ENCODE results near the gene TTYH3.

The TTYH3 gene

DNA sequence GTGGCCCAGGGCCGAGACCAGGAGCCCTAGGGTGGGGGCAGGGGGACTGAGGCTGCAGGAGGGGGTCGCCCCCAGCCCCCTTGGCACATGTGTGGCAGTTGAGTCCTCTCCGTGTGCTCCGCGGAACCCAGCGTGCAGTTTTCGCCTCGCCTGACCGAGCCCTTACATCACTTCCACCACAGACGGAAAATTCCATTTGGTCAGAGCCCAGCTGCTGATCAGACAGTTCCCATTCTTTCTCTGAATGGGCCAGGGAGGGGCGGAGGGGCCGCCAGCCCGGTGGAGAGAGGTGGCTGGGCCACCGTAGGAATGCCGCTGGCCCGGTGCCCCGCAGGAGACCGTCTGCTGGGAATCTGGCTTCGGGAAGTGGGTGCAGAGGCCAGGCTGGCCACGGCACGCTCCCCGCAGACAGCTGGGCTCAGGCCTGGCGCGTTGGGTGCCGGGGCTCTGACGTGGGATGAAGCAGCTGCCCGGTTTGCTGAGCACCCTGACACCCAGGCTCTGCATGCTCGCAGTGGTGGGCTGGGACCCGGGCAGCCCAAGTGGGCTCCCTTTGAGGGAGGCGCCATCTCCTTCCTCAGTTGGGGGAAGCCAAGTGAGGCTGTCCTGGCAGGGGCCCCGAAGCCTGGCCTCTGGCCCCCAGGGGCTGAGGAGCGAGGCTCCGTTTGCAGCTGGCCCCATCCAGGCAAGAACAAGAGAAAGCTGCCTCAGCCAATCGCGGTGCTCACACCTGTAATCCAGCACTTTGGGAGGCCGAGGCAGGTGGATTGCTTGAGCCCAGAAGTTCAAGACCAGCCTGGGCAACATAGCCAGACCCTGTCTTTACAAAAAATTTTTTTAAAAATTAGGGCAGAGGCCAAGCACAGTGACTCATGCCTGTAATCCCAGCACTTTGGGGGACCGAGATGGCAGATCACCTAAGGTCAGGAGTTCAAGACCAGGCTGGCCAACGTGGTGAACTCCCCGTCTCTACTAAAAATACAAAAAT, 9.9 kb downstream of the TTYH3 start:
- H3K9ac ChIP-seq (ENCODE audit: low read depth in 1 of 2, low read length in 2 of 2) = peak overlapping the region; percentile 4 to 25
- H3K36me3 ChIP-seq (ENCODE audit: control insufficient read depth in 1 of 2, insufficient read depth in 2 of 2, low read length in 2 of 2) = no peaks in the 10 kb centered on the region
- peaks cover 12 to 29% of the 10 kb centered on the region in 2 donors for H3K4me1 ChIP-seq (ENCODE audit: control insufficient read depth in 1 of 2, insufficient read depth in 2 of 2, low read length in 2 of 2)
- no peaks in the 10 kb centered on the region for H3K9me3 ChIP-seq (ENCODE audit: control insufficient read depth in 1 of 2, low read length in 2 of 2)
- H3K4me3 ChIP-seq (ENCODE audit: low read depth in 1 of 2, low read length in 2 of 2) = peak overlapping the region in 1 of 2 donors; percentile 22
- no peaks in the 10 kb centered on the region for H3K27me3 ChIP-seq (ENCODE audit: control insufficient read depth in 1 of 2, insufficient read depth in 2 of 2, low read length in 2 of 2)
- H3K27ac ChIP-seq (ENCODE audit: low read depth, low read length) = peak overlapping the region; percentile 56

DNA sequence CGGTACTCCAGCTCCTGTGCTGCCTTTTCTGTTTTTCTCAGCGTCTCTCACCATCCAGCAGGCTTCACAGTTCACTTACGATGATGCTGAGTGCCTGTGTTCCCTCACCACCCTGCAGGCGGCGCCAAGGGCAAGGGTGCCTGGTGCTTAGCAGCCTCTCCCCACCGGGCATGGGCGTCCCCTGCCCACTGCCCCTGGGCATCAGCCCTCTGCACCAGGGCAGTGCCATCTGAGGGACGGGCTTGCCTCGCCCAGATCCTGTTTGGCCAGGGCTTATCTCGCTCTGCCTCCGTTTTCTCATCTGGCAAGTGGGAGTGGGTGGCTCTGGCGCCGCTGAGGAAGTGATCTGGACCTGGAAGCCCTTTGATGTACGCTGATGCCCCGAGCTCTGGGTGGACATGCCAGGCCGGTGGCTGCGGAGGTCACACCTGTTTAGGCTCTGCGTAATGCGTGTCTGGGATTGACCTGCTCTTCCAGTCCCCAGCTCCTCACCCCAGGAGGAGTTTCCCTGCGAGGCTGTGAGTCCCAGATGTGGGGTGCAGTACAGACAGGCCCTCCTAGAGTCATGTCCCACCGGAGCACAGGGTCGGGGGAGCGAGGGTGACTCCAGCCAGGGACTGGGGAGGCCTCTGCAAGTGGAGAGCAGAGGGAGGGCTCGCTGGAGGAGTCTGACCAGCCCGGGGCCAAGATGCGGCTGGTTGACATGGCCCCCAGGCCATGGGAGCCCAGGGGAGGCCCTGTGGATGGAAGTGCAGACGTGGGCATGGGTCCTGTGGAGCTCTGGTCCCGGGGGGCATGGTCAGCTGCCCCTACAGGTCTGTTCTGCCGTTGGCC, 11.8 kb downstream of the TTYH3 start:
- H3K27ac ChIP-seq (ENCODE audit: low read depth, low read length) = no peak overlapping the region
- peaks cover 12 to 23% of the 10 kb centered on the region in 2 donors for H3K4me1 ChIP-seq (ENCODE audit: control insufficient read depth in 1 of 2, insufficient read depth in 2 of 2, low read length in 2 of 2)

DNA sequence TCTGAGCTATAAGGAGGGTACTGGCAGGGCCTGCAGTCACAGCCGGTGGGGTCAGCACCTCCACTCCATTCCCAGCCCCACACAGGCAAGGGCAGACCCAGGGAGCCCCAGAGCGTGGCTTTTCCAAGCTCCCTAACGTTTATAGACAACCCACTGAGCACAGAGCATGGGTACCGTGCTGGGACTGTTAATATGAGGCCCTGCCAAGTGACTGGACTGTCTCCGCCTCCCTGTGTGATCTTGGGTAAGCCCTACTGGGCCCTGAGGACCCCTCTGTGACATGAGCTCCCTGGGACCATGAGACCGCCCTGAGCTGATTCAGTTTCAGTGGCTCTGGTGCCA, 12.4 kb downstream of the TTYH3 start:
- Histone ChIP-seq H3K36me3 (ENCODE audit: control insufficient read depth in 1 of 2, insufficient read depth in 2 of 2, low read length in 2 of 2) (peaks cover 8 to 13% of the 10 kb centered on the region in 2 donors), H3K9ac (ENCODE audit: low read depth in 1 of 2, low read length in 2 of 2) (no peak overlapping the region), H3K27ac (ENCODE audit: low read depth, low read length) (no peak overlapping the region), H3K9me3 (ENCODE audit: control insufficient read depth in 1 of 2, low read length in 2 of 2) (no peaks in the 10 kb centered on the region), H3K27me3 (ENCODE audit: control insufficient read depth in 1 of 2, insufficient read depth in 2 of 2, low read length in 2 of 2) (no peaks in the 10 kb centered on the region), H3K4me1 (ENCODE audit: control insufficient read depth in 1 of 2, insufficient read depth in 2 of 2, low read length in 2 of 2) (peaks cover 12 to 23% of the 10 kb centered on the region in 2 donors), H3K4me3 (ENCODE audit: low read depth in 1 of 2, low read length in 2 of 2) (no peak overlapping the region)

More for the DNA sequence above, 11.8 kb downstream of the TTYH3 start:
- Histone ChIP-seq H3K27me3 (ENCODE audit: control insufficient read depth in 1 of 2, insufficient read depth in 2 of 2, low read length in 2 of 2) (no peaks in the 10 kb centered on the region), H3K9me3 (ENCODE audit: control insufficient read depth in 1 of 2, low read length in 2 of 2) (no peaks in the 10 kb centered on the region), H3K36me3 (ENCODE audit: control insufficient read depth in 1 of 2, insufficient read depth in 2 of 2, low read length in 2 of 2) (peaks cover 8 to 10% of the 10 kb centered on the region in 2 donors), H3K4me3 (ENCODE audit: low read depth in 1 of 2, low read length in 2 of 2) (no peak overlapping the region), H3K9ac (ENCODE audit: low read depth in 1 of 2, low read length in 2 of 2) (no peak overlapping the region)

DNA sequence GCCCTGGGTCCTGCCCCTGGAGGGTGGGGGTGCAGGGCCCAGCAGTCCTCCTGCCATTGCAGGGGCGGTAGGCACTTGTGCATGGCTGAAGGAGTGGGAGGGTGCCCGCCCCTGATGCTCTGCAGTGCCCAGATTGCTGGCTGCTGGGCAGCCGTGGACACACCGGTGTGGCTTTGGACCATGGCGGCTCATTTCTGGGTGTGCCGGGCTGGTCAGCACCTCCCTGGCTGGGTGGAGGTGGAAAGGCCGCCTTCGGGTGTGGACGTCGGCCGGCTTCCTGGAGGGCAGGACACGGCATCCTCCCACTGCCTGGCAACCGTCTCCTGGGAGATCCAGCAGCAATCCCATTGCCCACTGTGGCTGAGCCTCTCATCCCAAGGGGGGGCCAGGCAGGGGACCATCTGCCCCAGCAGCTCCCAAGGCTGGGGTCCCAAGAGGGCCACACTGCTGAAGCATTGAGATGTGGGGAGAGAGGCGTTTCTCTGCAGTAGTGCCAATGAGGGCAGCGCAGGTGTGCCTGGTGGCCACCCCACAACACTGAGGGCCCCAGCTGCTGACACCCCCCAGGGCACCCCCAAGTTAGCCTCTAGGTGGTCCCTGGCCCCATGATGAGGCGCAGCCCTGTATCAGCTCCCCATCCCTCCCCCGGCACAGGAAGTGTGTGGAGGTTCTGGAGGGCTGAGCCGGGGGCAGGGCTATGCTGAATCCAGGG, 12.9 kb downstream of the TTYH3 start:
- H3K27ac ChIP-seq (ENCODE audit: low read depth, low read length) = no peak overlapping the region
- peak overlapping the region in 1 of 2 donors; percentile 3 for H3K4me3 ChIP-seq (ENCODE audit: low read depth in 1 of 2, low read length in 2 of 2)
- H3K9ac ChIP-seq (ENCODE audit: low read depth in 1 of 2, low read length in 2 of 2) = no peak overlapping the region
- no peaks in the 10 kb centered on the region for H3K9me3 ChIP-seq (ENCODE audit: control insufficient read depth in 1 of 2, low read length in 2 of 2)
- H3K36me3 ChIP-seq (ENCODE audit: control insufficient read depth in 1 of 2, insufficient read depth in 2 of 2, low read length in 2 of 2) = peaks cover 11 to 19% of the 10 kb centered on the region in 2 donors
- peaks cover 12 to 23% of the 10 kb centered on the region in 2 donors for H3K4me1 ChIP-seq (ENCODE audit: control insufficient read depth in 1 of 2, insufficient read depth in 2 of 2, low read length in 2 of 2)
- no peaks in the 10 kb centered on the region for H3K27me3 ChIP-seq (ENCODE audit: control insufficient read depth in 1 of 2, insufficient read depth in 2 of 2, low read length in 2 of 2)

DNA sequence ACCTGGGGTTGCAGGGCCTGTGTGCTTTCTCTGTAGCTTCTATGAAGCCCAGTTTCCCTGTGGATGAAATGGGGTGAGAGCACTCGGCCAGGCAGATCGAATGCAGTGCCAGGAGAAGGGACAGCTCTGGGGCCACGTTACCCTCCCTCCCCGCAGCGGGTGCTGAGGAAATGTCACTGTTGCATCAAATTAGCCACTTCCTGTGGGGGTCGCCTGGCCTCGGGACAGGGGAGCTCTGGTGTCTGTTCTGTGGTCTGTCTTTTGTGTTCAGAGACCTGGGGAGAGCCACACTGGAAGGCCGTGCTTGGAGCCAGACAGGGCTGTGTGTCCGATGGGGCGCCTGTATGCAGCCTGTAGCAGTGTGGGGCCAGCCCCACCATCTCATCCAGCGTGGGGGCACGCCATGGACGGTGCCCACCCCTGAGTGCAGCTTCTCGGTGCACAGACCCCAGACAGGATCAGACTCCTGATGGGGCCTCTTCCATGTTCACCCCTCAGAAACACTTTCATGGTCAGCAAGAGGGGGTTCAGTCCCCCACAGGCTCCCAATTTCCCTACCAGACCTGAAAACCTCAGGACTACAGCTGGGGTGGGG, 13.6 kb downstream of the TTYH3 start:
- Histone ChIP-seq H3K36me3 (ENCODE audit: control insufficient read depth in 1 of 2, insufficient read depth in 2 of 2, low read length in 2 of 2) (peaks cover 14 to 24% of the 10 kb centered on the region in 2 donors), H3K4me3 (ENCODE audit: low read depth in 1 of 2, low read length in 2 of 2) (no peak overlapping the region), H3K27me3 (ENCODE audit: control insufficient read depth in 1 of 2, insufficient read depth in 2 of 2, low read length in 2 of 2) (no peaks in the 10 kb centered on the region), H3K9me3 (ENCODE audit: control insufficient read depth in 1 of 2, low read length in 2 of 2) (no peaks in the 10 kb centered on the region), H3K9ac (ENCODE audit: low read depth in 1 of 2, low read length in 2 of 2) (no peak overlapping the region), H3K27ac (ENCODE audit: low read depth, low read length) (no peak overlapping the region), H3K4me1 (ENCODE audit: control insufficient read depth in 1 of 2, insufficient read depth in 2 of 2, low read length in 2 of 2) (peaks cover 12 to 20% of the 10 kb centered on the region in 2 donors)

DNA sequence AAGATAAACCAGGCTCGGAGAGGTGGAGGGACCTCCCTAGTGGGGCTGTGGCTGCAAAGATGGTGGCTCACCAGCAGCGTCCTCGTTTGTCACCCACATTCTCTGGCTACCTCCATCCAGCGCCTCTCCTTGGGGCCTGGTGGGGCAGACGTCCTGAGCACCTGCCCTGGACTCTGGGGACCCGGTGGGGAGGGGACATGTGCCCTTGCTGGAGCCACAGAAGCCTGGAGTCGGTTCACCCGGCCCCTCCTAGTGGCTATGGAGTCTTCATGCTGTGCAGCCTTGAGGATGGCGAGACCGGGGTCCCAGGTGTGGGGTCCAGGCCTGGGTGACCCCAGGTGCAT, 14.5 kb downstream of the TTYH3 start:
- Histone ChIP-seq H3K27ac (ENCODE audit: low read depth, low read length) (no peak overlapping the region), H3K36me3 (ENCODE audit: control insufficient read depth in 1 of 2, insufficient read depth in 2 of 2, low read length in 2 of 2) (peaks cover 14 to 24% of the 10 kb centered on the region in 2 donors), H3K4me3 (ENCODE audit: low read depth in 1 of 2, low read length in 2 of 2) (no peak overlapping the region), H3K9me3 (ENCODE audit: control insufficient read depth in 1 of 2, low read length in 2 of 2) (no peaks in the 10 kb centered on the region), H3K4me1 (ENCODE audit: control insufficient read depth in 1 of 2, insufficient read depth in 2 of 2, low read length in 2 of 2) (peaks cover 4 to 13% of the 10 kb centered on the region in 2 donors), H3K27me3 (ENCODE audit: control insufficient read depth in 1 of 2, insufficient read depth in 2 of 2, low read length in 2 of 2) (no peaks in the 10 kb centered on the region), H3K9ac (ENCODE audit: low read depth in 1 of 2, low read length in 2 of 2) (no peak overlapping the region)

DNA sequence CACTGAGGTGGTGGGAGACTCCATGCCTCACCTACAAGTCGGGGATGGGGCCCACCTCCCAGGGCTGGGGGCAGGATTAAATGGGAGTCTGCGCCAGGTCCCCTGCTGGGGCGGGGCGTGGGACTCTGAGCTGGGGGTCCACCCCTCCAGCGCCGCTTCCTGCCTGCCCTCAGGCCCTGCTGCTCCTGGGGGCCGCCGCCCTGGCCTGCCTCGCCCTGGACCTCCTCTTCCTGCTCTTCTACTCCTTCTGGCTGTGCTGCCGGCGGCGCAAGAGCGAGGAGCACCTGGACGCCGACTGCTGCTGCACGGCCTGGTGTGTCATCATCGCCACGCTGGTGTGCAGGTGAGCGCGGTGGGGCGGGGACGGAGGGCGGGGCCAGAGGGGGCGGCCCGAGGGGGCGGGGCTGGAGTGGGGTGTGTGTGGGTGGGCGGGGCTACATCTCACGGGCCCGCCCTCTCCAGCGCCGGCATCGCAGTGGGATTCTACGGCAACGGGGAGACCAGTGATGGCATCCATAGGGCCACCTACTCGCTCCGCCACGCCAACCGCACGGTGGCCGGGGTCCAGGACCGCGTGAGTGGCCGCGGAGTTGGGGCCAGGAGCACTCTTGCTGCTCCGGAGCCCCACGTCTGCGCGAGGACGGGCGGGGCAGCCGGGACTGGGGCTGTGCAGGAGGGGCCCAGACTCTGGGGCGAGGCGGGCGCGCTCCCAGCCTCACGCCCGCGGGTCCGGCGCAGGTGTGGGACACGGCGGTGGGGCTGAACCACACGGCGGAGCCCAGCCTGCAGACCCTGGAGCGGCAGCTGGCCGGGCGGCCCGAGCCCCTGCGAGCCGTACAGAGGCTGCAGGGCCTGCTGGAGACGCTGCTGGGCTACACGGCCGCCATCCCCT, 15.1 kb downstream of the TTYH3 start:
- H3K9ac ChIP-seq (ENCODE audit: low read depth in 1 of 2, low read length in 2 of 2) = no peak overlapping the region
- no peak overlapping the region for H3K27ac ChIP-seq (ENCODE audit: low read depth, low read length)
- H3K9me3 ChIP-seq (ENCODE audit: control insufficient read depth in 1 of 2, low read length in 2 of 2) = no peaks in the 10 kb centered on the region
- no peak overlapping the region for H3K4me3 ChIP-seq (ENCODE audit: low read depth in 1 of 2, low read length in 2 of 2)
- peaks cover 14 to 27% of the 10 kb centered on the region in 2 donors for H3K36me3 ChIP-seq (ENCODE audit: control insufficient read depth in 1 of 2, insufficient read depth in 2 of 2, low read length in 2 of 2)
- H3K27me3 ChIP-seq (ENCODE audit: control insufficient read depth in 1 of 2, insufficient read depth in 2 of 2, low read length in 2 of 2) = no peaks in the 10 kb centered on the region
- H3K4me1 ChIP-seq (ENCODE audit: control insufficient read depth in 1 of 2, insufficient read depth in 2 of 2, low read length in 2 of 2) = peaks cover 4 to 13% of the 10 kb centered on the region in 2 donors

DNA sequence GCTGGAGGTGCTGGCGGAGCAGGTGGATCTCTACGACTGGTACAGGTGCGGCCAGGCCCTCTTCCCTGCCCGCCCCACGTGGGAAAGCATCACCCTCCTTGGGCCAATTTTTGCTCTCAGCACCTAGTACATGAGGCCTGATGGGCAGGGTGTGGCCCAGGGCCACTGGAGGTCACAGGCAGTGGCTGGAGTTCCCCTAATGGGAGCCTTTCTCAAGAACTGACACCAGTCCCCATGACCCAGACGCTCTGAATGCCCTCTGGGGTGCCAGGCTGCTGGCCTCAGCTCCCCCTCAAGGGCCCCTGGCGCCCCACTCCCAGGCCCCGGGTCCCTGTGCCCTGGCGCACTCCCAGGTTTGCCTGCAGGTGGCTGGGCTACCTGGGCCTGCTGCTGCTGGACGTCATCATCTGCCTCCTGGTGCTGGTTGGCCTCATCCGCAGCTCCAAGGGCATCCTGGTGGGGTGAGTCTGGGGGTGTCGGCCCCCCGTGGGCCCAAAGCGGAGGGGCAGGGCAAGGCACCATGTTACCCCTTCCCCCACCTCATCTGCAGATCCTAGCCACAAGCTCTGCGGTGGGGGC, 15.9 kb downstream of the TTYH3 start:
- peaks cover 4 to 13% of the 10 kb centered on the region in 2 donors for H3K4me1 ChIP-seq (ENCODE audit: control insufficient read depth in 1 of 2, insufficient read depth in 2 of 2, low read length in 2 of 2)
- H3K27me3 ChIP-seq (ENCODE audit: control insufficient read depth in 1 of 2, insufficient read depth in 2 of 2, low read length in 2 of 2) = no peaks in the 10 kb centered on the region
- no peak overlapping the region for H3K4me3 ChIP-seq (ENCODE audit: low read depth in 1 of 2, low read length in 2 of 2)
- peaks cover 14 to 31% of the 10 kb centered on the region in 2 donors for H3K36me3 ChIP-seq (ENCODE audit: control insufficient read depth in 1 of 2, insufficient read depth in 2 of 2, low read length in 2 of 2)
- H3K9me3 ChIP-seq (ENCODE audit: control insufficient read depth in 1 of 2, low read length in 2 of 2) = no peaks in the 10 kb centered on the region
- H3K9ac ChIP-seq (ENCODE audit: low read depth in 1 of 2, low read length in 2 of 2) = no peak overlapping the region
- H3K27ac ChIP-seq (ENCODE audit: low read depth, low read length) = no peak overlapping the region

Measured in duodenal mucosa (tissue), 2 donors.